HG02938 (cell line): ENCODE results near the gene KATNB1.

ENCODE experiments used
- ATAC-seq: cut with Tn5 transposase; IDR thresholded peaks from one replicate; pipeline ENCODE4 v1.9.1; 2021; ENCODE audit warnings: mild to moderate bottlenecking, moderate library complexity; ENCODE audit not compliant: unreplicated experiment

KATNB1 gene

DNA sequence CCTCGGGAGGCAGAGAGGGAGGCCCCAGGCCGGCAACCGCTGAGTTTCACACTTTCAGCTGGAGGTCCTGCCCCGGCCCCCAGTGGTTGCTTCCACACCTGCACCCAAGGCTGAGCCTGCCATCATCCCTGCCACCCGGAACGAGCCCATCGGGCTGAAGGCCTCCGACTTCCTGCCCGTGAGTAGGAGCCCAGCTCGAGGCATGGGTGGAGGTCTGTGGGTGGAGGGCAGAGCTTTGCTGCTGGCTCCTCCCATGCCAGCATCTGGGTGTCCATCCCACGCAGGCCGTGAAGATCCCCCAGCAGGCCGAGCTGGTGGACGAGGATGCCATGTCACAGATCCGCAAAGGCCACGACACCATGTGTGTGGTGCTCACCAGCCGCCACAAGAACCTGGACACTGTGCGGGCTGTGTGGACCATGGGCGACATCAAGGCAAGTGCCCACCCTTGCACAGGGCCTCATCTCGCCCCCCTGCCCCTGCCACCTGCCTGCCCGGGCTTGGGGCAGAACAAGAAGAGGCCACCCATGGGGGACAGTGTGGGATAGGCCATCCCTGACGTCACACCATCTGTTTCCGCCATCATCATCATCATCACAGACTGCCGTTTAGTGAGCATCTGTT lies 19.6 kb downstream of the KATNB1 start:
- no peak for ATAC-seq

- no peak for ATAC-seq
Observed at GRCh38 chr16:57755726-57756423, 20.3 kb downstream of the KATNB1 start.

GRCh38 chr16:57756424-57757325 lies 21.1 kb downstream of the KATNB1 start:
- ATAC-seq, result peak; percentile 6

GRCh38 chr16:57757326-57757786 lies 21.8 kb downstream of the KATNB1 start:
- peak; percentile 72 for ATAC-seq

GRCh38 chr16:57757883-57758282 lies 22.3 kb downstream of the KATNB1 start:
- ATAC-seq, result no peak

GRCh38 chr16:57758331-57759117 lies 23.0 kb downstream of the KATNB1 start:
- no peak for ATAC-seq

DNA sequence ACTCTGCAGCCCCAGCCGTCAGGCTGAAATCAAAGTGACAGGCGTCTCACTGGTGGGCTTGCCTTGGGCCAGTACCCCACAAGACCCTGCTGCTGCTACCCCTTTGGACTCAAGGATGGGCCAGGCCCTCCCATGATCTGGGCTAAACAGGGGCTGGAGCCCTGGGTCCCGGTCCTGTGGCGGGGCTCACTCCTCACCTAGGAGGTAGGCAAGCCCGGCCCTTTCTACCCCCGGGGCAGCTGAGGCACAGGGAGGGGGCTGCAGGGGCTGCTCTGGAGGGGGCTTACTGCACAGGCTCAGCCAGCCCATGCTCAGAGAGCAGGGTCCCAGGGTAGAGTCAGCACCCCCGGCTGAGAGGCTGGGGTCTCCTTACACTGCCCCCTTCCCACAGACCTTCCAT lies 23.6 kb downstream of the KATNB1 start:
- ATAC-seq, result no peak

DNA sequence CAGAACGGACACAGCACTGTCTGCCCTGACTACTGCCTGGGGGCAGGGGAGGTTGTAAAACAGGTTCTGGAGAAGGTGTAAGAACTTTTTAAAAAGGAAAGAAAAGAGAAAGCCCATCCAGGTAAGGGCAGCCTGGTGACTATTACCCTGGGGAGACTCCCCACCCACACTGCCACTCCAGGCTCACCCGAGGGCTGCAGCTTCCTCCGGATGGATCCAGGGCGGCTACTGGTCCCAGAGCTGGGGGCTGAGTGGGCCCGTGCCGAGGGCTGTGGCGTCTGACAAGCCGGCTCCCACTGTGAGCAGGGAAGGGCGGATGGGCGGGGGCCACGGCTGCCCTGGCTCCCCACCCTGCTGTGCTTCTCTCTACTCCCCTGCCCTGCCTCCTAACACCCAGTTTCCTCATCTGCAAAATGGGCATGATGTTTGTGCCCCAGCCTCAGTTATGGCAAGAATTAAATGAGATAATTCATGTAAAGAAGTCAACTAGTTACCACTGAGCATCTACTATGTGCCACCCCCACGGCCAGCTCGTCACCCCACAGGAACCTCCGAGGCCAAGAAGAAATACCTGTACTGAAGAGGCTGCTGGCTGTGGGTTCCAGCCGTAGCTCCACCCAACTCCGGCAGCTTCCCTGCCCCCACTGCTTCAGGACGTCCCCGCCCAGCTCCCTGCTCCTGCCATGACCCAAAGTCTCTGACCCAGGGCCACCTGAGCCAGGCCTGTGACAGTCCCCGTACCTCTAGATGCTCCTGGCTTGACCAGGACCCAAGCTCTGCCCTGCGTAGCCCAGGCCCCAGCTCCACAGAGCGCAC lies 24.2 kb downstream of the KATNB1 start:
- no peak for ATAC-seq

DNA sequence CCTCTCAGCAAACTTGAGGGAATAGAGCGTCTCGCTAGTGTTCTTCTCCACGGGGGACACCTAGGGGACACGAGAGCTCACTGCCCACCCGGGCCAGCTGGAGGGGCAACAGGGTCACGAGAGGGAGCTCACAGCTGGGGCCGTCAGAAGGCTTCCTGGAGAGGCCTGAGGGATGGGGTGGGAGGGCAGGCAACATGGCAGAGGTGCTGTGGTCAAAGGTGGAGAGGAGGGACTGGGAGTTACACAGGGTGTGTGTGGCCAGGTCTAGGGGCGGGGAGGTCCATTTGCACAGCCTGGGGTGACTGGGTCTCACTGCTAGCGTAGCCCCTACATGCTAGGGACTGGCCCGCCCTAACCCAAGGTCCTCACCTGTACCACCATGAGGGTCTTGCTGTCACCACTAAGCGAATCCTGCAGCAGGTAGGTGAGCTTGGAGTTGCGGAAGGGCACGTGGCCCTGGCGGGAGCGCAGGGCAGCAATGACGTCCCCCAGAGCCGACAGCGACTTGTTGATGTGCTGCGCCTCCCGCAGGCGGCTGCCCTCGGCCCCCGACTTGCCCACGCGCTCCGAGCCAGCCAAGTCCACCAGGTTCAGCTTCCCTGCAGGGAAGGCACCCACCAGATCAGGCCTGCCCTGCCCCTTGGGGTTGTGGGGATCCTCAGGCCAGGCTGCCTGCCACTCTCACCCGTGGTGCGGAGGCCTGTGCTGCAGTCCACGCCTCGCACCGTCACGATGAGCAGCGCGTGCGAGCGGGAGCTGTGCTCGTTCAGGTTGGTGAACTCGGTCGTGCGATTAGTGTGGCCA lies 25.0 kb downstream of the KATNB1 start:
- ATAC-seq, result no peak

GRCh38 chr16:57761301-57761700 lies 25.7 kb downstream of the KATNB1 start:
- no peak for ATAC-seq

DNA sequence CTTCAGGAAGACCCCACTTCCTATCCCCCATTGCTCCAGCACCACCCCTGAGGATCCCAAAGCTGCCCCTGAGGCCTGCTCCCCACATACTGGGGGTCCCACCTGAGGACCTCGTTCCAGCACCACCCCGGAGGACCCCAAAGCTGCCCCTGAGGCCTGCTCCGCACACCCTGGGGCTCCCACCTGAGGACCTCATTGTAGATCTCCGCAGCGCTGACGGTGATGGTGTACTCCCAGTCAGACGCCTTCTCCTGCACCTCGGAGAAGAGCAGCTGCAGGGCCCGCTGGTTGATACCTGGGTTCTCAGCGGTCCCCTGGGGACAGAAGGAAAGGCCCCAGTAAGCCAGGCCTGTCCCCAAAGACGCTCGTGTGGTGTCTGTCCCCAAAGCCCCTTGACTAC lies 26.4 kb downstream of the KATNB1 start:
- ATAC-seq, result no peak

DNA sequence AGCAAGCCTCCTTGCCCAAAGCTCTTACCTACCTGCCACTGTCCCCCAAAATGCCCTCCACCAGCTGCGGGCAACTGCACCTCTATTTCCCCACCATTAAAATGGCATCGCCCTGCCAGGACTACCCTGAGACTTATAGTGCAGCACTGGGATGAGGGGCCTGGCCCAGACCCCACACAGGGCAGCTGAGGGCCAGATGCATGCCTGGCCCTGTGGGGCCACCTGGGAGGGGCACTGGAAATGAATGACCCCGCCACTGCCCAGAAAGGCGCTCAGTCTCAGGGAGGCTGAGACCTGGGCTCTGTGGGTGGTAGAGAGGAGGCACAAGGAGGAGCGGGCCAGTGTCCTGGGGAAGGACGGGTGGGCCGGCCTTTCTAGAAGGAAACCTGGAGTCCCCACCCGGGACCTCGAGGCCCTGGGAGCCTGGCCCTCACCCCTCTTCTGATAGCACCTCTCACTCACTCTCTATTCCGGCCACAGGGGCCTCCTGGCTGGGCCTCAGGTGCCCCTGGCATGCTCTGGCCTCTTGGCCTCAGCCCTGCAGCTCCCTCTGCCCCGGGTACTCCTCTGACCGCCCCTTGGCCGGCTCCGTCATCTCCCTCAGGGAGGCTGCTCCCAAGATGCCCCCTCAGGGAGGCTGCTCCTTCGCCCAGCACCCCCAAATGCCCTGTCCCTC lies 26.9 kb downstream of the KATNB1 start:
- ATAC-seq, result no peak

DNA sequence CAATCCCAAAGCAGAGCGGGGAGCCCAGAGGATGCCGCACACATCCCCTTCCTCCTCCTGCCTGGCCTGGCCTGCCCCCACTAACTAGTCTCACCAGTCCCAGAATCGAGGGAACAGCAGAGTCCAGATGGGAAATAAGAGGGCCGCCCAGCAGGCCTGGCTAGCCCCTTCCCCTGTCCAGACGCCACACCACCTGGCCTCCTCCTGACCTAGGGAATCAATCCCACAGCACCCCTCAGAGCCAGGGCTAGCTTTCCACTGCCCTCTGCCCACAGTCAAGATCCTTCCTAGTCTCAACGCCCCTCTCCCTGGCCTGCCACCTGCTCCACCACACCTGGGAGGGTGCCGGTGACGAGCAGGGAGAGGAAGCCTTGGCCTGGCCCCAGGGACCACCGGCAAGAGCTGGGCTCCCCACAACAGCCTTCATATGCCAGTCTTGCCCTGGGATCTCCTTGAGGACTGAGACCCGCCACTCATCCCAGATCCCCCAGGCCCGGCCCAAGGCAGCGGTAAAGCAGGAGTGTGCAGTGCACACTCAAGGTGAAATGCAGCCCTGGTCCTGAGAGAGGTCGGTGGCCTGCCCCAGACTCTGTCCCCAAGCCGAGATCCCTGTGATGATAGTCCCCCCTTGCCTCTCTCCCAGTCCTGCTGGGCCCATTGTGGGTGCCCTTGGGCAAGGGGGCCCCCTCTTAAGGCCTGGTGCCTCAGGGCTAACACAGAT lies 27.9 kb downstream of the KATNB1 start:
- no peak for ATAC-seq

- no peak for ATAC-seq
Observed at GRCh38 chr16:57764006-57764340, 28.4 kb downstream of the KATNB1 start.

- ATAC-seq, result no peak
Observed at GRCh38 chr16:57764341-57765159, 29.0 kb downstream of the KATNB1 start.

- no peak for ATAC-seq
Observed at GRCh38 chr16:57765160-57765728, 29.7 kb downstream of the KATNB1 start.
